GM19324 (cell line): Measurements from ENCODE around the gene TLX2.

Experiments
- ATAC-seq: cut with Tn5 transposase; IDR thresholded peaks from one replicate; pipeline ENCODE4 v1.9.1; 2021; ENCODE audit warnings: mild to moderate bottlenecking, moderate library complexity; ENCODE audit not compliant: unreplicated experiment, low FRiP score

Gene TLX2

DNA sequence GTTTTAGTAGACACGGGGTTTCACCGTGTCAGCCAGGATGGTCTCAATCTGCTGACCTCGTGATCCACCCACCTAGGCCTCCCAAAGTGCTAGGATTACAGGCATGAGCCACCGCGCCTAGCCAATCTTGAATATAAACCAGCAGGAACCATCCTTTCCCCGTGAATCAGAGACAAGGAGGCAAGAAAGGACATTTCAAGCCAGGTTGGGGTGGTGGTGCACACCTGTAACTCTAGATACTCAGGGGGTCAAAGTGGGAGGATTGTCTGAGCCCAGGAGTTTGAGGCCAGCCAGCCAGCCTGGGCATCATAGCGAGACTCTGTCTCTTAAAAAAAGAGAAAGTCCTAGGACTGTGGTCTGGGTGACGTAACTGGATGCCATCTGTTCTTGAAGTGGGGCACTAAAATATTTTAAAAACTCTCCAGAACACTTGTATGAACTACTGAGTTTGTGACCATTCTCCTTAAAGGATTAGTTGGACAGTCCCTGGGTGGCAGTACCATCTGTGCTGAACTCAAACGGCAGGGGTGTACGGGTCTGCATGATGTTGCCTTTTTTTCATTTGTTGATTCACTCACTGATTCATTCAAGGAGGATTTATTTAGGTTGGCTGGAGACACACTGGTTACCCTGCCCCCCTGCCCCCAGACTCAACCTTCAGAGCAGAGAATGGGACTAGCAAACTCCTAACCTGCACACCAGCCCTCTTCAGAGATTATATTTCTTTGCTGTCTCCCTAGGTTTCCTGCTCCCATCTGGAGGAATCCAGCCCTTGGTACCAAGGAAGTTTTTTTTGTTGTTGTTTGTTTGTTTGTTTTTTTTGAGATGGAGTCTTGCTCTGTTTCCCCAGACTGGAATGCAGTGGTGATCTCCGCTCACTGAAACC is 2.9 kb upstream of the TLX2 start:
- ATAC-seq, result no peak

DNA sequence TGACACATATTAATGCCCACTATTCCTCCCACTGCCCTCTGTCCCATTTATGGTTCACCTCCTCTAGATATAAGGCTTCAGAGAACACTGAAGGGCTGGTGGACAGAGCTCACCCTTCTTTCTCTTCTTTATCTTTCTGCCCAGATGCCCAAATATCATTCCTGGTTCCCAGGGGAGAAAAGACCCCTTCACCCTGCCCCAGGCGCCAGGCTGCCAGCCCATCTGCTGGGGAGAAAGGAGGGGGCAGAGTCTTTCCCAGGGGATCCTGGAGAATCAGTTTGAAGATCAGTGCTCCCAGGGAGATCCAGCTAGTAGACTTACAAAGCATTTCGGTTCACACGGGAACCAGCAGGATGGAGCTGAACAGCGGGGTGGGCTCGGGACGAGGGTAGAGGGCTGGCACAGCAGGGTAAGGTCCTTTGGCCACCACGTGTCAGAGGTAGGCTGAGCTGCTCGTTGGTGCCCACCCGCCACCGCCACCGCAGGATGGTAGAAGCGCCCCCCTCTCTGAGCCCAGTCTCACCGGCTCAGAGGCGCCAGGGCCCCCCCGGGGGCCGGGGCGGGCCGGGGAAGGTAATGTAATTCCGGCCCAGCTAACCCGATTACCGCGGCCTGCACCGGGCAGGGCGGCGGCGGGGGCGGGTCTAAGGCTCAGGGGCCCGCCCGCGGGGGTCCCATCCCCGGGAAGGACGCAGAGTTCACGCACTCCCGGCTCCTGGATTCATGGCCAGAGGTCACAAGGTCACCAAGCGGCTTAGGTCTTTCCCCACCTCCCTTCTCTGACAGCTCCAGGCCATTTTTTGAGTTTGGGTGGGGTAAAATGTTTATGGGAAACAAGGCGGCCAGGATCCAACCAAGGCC is 1.3 kb upstream of the TLX2 start:
- no peak for ATAC-seq

DNA sequence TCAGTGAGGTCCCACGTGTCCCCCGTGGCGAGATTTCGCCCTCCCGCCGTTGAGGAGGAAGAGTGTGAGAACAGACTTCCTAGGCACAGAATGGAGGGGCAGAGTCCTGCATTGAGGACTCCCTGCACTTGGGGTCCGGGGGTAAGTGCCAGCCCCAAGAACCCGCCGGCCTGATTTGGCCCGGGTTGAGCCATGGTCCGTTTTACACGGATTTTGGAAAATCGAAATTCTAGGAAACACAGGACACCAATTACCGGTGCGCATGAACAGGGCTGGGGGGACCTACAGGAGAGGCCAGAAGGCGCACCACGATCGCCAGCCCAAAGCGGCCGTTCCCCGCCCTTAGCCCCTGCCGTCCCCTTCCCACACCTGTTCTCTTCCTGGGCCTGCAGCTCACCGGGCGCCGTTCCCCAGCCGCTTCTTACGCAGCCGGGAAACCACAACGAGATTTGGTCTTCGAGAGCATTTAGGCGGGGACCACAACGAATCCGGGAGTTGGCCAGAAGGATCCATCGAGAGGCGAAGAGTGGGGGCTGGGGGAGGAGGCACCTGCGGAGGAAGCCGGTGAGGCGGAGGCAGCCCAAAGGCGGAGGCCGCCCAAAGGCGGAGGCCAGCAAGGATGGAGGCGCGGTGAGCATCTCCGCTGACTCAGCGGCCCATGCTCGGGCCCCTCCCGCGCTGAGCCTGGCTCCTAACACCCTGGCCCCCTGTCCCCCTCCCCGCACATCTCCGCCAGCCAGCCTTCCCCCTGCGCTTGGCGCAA is 464 bp upstream of the TLX2 start:
- no peak for ATAC-seq

DNA sequence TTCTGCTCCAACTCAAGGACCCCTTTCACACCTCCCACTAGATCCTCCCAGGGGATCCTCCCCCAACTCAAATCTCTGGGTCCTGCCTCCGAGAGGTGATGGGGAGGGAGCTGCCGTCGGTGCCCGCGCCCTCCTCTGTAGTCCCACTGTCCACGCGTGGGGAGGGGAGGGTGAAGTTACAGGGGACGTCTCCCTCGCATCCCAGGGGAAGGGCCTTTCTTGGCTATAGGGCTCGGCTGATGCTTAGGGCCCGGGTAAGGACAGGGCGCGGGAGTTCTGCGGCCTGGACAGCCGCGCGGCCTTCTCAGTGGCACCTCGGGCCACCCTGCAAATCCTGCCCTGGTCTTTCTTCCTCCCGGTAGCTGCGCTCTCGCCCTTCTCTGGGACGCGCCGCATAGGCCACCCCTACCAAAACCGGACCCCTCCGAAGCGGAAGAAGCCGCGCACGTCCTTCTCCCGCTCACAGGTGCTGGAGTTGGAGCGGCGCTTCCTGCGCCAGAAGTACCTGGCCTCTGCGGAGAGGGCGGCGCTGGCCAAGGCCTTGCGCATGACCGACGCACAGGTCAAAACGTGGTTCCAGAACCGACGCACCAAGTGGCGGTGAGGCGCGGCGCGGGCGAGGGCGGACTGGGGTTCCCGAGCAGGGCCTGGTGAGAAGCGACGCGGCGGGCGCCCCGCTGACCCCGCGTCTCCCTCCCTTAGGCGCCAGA is 1.2 kb downstream of the TLX2 start:
- no peak for ATAC-seq

DNA sequence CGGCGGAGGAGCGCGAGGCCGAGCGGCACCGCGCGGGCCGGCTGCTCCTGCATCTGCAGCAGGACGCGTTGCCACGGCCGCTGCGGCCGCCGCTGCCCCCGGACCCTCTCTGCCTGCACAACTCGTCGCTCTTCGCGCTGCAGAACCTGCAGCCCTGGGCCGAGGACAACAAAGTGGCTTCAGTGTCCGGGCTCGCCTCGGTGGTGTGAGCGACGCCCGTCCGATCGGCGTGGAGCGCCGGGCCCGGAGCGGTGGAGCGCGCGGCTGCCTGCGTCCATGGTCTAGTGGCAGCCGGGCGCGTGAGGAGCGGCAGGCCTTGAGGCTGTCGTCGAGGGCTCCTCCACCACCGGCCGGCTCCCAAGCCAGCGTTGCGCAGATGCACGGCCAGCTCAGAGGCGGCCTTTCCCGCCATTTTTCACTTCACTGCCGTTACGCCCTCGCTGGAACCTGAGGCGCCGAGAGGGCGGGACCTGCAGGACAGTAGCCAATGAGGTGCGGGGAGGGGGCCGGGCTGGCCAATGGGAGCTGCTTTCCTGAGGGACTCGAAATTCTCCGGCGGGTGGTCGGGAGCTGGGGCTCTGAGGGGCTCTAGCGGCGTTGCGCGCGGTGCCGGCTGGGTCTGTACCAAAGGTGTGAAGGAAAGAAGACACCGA is 1.9 kb downstream of the TLX2 start:
- ATAC-seq, result no peak

DNA sequence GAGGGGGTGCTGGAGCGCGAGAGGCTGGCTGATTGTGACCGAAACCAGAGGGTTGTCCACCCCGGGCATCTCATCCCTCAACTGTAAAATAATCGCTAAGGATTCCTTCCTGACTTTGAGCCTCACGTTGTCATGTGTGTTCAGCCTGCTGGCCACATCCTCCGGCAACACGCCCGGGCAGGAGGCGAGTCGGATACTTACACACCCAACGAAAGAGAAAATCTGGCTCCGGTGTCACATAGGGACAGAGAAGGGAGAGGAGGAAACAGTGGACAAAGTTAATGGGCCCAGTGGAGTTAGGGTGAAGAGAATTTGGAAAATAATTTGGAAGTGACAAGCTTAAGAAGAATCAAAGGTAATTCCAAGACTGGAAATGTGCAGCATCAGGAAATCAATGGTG is 2.4 kb downstream of the TLX2 start:
- ATAC-seq, result no peak

DNA sequence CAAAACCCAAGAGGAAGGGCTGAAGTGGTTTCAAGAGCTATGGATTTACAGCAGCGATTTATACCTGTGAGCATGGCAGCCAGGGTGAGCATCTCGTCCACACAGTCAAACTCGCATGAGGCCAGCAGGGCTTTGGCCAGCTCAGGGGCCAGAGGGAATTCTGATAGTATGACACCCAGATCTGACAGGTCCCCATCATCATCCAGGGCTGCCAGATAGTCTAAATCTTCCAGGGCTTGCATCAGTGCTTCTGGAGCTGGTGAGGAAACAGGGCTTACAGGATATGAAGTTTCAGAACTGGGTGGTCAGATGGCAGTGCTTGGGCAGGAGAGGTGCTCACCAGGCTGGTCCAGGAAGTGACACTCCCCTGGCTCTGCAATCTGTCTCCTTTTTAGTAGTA is 8.3 kb downstream of the TLX2 start:
- no peak for ATAC-seq

DNA sequence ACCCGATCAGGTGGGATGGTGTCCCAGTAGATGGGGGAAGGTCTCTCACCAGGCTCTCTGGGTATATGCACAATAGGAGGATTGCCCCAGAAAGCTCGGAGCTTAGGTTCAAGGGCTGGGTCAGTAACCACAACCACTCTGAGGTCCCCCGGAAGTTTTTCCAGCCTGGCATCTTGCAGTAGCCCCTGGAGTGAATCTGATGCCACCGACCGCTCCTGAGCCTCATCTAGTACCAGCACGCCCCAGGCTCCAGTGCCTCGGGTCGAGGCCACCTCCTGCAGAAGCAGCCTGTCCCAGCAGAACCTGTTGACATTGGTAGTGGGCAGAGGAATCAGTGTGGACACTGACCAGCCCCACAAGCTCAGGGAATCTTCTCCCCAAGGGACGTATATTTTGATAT is 9.8 kb downstream of the TLX2 start:
- no peak for ATAC-seq

DNA sequence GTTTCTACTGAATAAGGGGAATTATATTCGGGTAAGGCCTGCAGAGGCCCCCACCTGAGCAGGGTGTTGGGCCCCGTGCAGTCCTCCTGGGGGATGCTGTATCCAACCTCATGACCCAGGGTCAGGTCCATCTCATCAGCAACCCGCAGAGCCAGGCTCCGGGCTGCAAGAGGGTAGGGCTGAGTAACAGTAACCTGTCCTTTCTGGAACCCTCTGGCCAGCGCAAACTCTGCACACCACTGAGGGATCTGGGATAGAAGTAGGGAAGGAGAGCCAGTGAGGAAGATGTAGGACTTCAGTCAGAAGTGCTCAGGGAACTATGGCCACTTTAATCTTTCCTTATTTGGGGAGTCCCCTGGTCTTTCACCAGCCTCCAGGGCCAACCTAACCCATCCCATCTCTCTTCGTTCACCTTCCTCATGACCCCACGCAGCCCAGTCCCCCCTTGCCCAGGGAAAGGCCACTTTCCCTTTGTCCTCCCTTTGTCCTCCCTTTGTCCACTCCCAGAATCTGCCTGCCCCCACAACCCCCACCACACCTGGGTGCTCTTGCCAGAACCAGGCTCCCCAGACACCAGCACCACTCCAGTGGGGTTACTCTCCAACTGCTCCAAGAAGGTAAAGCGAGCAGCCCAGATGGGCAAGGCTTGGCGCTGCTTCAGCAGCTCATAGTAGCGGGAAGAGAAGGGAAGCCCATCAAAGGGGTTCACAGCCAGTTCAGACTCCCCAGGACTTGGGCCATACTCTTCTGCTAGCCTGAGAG is 10.9 kb downstream of the TLX2 start:
- no peak for ATAC-seq

DNA sequence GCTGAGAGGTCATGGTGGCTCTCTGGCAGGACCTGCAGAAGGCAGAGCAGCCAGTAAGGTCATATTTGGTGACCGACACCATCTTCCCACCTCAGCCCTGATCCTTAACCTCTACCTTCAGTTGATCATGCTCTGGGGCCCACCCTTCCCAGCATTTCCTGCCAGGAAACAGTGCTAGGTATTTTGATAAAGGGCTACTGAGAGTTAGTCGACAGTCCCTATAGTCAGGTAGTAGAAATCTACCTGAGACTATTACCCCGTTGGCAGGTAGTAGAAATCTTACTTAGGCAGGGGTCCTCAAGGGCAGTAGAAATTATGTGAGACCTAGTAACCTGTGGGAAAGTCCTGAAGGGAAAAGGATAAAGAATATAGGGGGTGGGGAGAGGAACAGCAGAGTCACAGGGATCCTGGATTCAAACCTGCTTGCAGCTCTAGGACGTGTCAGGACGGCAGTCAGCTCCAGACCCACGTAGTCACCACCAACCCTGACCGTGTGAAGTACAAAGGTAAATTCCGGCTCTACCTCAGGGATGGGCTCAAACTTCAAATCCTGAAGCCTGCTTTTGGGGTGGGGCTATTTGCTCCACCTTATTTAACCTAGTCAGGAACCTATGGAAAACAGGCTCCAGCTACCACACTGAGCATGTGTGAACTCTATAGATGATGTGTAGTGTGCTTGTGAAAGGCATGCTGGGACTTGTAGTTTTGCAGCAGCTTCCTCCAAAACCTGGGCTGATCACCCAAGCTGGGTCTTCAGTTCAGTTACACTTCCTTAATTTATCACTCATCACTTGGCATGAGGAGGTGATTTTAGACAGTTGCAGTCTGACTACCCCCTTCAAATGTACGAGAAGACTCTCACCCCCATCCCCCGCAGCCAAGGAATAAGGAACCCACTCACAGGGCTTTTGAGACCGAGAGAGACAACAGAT is 11.7 kb downstream of the TLX2 start, which contains the start of gene DQX1:
Gene DQX1, minus strand, starts transcription at position 515 of the 932 bp plus-strand sequence. Its CDS starts 502 bp downstream, at position 13.
- ATAC-seq, result no peak

DNA sequence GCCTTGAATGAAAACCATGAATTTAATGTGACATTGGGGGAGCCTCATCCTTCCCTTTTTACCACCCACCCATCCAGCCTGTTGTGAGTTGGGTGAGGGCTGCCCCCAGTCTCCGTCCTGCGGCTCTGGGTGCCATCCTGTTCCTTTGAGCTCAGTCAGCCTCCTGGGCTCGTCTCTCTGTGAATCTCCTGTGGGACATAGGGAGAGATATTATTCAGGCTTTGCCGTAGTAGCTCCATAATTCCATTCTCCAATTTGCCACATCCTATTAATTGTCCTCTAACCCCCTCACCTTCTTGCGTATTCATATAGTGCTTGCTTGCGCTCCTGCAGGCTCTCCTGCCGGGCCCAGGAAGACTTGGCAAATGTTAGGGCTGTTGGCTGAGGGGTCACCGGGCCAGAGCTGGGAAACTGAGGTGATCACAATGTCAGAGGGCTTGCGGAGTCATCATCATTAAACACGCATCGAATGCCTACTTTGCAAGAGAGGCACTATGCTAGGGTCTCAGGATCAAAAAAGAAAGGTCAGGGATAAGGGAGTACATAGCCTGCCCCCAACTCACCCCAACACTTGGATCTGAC is 12.5 kb downstream of the TLX2 start:
- no peak for ATAC-seq

DNA sequence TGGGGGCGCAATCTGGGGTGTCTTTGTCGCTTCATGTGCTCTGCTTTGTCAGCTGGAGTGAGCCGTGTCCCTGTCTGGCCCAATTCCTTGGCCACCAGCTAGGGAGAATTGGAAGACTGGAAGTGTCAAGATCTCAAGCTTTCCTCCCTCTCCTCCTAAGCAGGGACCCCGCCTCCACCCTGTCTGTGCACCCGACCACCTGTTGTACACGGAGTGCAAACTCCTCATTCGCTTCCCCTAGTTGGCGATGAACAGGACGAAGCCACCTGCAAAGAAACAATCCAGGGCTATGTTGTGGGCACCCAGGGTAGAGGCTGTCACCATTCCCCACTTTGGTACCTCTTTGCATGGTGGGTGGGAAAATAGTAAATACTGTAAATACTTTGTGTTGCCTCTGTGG is 13.5 kb downstream of the TLX2 start:
- no peak for ATAC-seq

DNA sequence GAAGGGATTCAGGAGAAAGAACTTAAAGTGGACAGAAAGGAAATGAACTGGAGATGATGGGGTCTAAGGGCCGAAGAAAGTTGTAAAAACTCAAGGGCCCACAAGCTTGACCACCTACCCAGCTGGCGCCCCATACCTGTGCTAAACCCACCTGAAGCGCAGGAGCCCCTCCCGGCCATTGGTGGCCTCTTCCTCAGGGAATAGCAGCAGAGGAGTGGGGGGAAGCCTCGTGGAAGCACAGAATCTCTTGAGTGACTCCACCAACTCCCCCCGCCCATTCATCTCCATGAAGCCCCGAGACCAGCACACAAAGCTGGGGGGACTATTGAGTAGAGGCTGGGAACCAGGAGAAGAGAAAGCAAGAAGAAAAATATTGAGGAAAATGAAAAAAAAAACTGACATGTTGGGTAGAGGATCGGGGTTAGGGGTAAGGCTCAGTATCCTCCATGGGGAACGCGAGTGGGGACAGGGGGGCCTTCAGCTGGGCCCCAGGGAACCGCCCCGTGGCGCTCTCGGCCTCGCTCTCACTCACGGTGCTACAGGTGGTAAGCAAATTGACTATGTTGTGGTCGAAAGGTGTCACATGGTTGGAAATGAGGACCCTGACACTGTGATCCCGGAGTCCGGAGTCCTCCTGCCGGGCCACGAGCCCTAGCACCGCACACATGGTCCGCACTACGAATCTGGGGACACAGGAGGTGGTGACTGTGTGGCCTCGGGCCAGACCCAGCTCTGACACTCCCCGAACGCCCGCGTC is 14.5 kb downstream of the TLX2 start:
- ATAC-seq, result peak; percentile 10

DNA sequence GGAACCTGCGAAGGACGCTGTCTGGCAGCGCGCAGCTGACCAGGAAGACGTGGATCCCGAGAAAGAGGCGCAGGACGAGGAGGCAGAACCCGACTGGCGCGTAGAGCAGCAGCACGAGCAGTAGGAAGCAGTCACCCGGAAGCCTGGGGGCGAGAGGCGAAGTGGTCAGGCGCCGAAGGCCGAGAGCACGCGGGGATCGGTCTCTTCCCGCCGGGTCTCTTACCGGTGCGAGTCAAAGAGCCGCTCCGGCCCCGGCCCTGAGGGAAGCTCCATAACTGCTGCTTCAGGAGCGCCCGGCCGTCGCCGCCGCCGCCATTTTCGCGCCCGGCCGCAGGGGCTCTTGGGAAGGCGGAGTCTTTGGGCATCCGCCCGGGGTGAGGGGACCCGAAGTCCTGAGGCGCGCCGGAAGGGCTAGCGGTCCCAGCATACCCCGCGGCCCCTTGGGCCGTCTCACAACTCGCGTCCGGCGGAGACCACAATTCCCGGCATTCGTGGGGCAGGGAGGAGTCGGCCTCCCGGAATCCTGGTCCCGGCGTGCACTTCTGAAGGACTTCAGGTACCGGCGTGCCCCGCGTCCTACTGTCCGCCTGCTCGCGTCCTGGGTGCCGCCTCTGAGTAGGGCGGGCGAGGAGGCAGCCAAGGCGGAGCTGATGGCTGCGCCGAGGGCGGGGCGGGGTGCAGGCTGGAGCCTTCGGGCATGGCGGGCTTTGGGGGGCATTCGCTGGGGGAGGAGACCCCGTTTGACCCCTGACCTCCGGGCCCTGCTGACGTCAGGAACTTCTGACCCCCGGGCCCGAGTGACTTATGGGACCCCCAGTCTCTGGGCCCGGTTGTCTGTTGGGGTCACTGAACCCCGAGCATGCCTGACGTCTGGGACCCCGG is 15.3 kb downstream of the TLX2 start, which contains the start of the genes AUP1 and HTRA2:
Gene AUP1, minus strand, starts transcription at position 350 of the 882 bp plus-strand sequence. Its CDS starts 77 bp downstream, at position 273.
Gene HTRA2, plus strand, starts transcription at position 577 of the 882 bp plus-strand sequence. Its CDS starts 74 bp downstream, at position 651.
- ATAC-seq, result peak; percentile 90
